GM12873 (cell line): ENCODE results near the gene OOSP3.

Source experiments
- CTCF ChIP-seq: IDR thresholded peaks from 2 replicates; pipeline ENCODE4 v1.5.1; 2012; ENCODE audit warnings: low read depth, mild to moderate bottlenecking, moderate library complexity, low read length, control low read depth; ENCODE audit not compliant: insufficient read depth; ENCODE audit errors: missing control alignments

The OOSP3 gene

GRCh38 chr11:59877784-59878183 is 798 bp upstream of the OOSP3 start:
- no peak for TF ChIP-seq CTCF

DNA sequence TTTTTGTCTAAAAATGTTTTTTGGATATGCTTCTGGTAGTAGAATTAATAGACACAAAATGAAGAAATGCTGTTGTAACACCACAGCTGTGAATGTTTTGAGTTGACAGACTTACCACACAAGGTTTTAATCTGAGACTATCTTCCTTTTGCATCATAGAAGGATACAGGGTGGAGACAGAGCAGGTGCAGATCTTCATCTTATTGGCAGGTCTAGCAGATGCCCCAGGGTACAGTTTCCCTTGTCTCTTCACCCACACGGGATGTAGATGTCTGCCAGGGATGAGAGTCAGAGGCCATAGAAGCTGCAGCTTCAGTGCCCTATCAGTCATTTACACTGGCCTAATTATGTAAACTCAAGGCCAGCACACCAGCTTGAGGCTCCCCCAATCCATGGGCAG is 985 bp downstream of the OOSP3 start:
- no peak for TF ChIP-seq CTCF

- TF ChIP-seq CTCF = no peak
Observed at GRCh38 chr11:59883597-59883996, 5.0 kb downstream of the OOSP3 start.

DNA sequence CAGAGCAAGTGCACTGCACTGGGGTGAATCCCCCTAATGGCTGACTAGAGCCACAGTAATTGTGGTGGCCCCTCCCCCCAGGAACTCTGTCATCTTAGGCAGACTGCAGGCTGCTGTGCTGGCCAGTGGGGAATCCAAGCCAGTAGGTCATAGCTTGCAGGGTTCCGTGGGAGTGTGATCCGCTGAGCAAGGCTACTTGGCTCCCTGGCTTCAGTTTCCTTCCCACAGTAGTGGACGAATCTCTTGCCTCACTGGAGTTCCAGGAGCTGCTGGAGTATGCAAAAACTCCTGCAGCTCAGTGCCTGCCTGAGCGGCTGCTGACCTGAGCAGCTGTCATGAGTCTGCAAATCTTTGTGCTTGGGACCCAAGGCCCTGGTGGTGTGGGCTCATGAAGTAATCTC is 13.2 kb downstream of the OOSP3 start:
- TF ChIP-seq CTCF = no peak

DNA sequence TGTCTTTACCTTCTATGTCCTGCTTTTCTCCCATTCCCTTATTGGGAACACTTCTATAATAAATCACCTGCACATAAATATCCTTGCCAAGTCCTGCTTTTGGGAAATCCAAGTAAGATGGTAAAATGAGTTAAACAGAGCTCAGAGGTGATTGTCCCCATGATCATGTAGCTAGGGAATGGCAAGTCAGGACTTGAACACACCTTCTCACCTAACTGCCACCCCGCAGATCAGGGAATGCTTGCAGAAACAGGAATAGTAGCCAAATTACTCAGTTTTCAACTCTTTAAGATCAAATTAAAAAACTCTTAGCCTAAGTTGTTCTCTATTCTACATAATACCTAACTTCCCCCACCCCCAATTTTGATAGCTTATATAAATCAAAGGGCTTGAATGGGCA is 16.0 kb downstream of the OOSP3 start:
- no peak for TF ChIP-seq CTCF

GRCh38 chr11:59898046-59898445 is 19.5 kb downstream of the OOSP3 start:
- no peak for TF ChIP-seq CTCF

GRCh38 chr11:59898650-59899049 is 20.1 kb downstream of the OOSP3 start:
- TF ChIP-seq CTCF = no peak
